ENCODE measurements around the gene CPA2. TPM values are rescaled to one million over a fixed set of nuclear protein-coding genes. Genes with fewer than 3 reads are reported as not detected.

Gene CPA2
- total RNA-seq, 2 donors from 2014 or later: 0.41 TPM; not detected in 1

DNA sequence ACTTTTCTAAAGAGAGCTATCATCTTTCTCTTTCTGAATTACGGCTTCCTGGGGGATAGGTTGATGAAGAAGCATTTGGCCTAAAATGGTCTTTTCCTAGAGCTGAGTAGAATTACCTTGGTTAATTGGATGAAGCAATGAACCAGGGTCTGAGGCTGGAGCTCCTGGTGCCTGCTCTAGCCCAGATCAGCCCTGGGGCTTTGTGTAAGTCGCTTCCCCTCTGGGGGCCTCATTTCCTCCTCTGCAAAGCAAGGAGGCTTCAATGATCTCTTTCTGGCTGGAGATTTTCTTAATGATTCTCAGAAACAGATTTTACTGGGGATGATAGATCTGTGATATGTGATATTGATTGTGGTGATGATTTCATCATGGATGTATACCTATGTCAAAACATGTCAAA, 3.5 kb upstream of the CPA2 start:
- Histone ChIP-seq H3K9me3 (peaks cover 2% of the 10 kb centered on the region), H3K36me3 (no peaks in the 10 kb centered on the region), H3K4me3 (no peak overlapping the region), H3K4me1 (ENCODE audit: control insufficient read depth in 1 of 2, low read depth in 2 of 2) (no peaks in the 10 kb centered on the region), H3K27me3 (replicated peaks; ENCODE audit: insufficient read depth) (no peaks in the 10 kb centered on the region), H3K27ac (no peak overlapping the region)
- DNase-seq (ENCODE audit: low spot score) (no peak), ATAC-seq (ENCODE audit: insufficient number of reproducible peaks, low FRiP score, low read depth) (no peak)
- TF ChIP-seq, protein P1, sequence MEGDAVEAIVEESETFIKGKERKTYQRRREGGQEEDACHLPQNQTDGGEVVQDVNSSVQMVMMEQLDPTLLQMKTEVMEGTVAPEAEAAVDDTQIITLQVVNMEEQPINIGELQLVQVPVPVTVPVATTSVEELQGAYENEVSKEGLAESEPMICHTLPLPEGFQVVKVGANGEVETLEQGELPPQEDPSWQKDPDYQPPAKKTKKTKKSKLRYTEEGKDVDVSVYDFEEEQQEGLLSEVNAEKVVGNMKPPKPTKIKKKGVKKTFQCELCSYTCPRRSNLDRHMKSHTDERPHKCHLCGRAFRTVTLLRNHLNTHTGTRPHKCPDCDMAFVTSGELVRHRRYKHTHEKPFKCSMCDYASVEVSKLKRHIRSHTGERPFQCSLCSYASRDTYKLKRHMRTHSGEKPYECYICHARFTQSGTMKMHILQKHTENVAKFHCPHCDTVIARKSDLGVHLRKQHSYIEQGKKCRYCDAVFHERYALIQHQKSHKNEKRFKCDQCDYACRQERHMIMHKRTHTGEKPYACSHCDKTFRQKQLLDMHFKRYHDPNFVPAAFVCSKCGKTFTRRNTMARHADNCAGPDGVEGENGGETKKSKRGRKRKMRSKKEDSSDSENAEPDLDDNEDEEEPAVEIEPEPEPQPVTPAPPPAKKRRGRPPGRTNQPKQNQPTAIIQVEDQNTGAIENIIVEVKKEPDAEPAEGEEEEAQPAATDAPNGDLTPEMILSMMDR (IDR thresholded peaks at IDR 0.05): no peak

DNA sequence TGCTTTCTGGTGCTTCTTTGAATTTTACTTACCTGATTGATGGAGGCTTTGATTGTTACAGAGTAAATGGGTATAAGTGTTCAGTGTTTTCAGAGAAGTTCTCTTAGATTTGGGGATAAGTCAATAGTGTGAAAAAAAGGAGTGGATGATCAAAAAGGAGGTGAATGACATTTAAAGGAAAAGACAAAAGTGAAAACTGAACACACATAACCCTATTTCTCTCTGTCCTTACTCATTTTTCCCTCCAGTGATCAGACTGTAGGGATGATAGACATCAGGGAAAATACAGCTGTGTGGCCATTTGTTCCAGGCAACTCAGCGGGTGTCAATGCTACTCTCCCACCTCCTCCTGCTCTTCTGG, 278 bp downstream of the CPA2 start:
- Histone ChIP-seq H3K27ac (no peak overlapping the region), H3K9me3 (no peaks in the 10 kb centered on the region), H3K36me3 (no peaks in the 10 kb centered on the region), H3K4me3 (no peak overlapping the region), H3K27me3 (replicated peaks; ENCODE audit: insufficient read depth) (no peaks in the 10 kb centered on the region), H3K4me1 (ENCODE audit: control insufficient read depth in 1 of 2, low read depth in 2 of 2) (peaks cover 0 to 6% of the 10 kb centered on the region in 2 donors)
- ATAC-seq (ENCODE audit: insufficient number of reproducible peaks, low FRiP score, low read depth) (no peak), DNase-seq (ENCODE audit: low spot score) (no peak)
- TF ChIP-seq, protein P1 (IDR thresholded peaks at IDR 0.05): no peak

DNA sequence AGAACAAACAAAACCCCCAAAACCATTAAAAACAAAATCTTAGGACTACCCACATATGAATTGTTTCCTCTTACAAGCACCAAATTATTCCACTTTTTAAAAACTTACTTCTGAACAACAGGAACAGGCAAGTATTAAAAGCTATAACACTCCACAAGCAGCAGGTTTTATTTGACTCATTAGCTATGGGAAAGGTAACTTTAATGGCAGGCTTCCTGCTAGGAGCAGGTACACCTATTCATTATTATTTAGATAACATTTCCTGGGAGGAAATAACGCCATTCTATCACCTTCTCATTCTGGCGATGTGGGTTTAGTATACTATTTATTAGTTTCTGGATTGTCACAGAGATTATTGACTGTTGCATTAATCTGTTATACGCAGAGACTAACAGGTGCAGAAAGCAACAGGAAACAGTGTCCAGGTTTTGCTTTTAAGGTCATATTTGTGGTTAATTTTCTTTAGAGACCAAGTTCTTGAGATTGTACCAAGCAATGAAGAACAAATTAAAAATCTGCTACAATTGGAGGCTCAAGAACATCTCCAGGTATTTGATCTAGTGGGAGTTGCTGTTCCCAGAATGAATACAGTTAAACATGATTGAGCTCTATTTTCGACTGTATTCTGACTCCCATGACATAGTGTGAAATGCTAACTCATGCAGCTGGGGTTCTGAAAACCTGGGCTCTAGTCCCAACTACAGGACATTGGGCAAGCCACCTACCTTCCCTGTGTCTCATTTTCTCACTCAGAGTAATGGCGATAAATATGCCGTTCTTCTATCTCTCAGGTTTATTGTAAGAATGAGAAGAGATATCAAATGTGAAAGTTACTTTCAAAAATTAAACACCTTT, 2.0 kb downstream of the CPA2 start:
- H3K4me3 ChIP-seq: no peak overlapping the region
- H3K27ac ChIP-seq: no peak overlapping the region
- no peak for ATAC-seq (ENCODE audit: insufficient number of reproducible peaks, low FRiP score, low read depth)
- TF ChIP-seq, protein P1 (IDR thresholded peaks at IDR 0.05): no peak
- DNase-seq (ENCODE audit: low spot score): no peak
- H3K27me3 ChIP-seq (replicated peaks; ENCODE audit: insufficient read depth): no peaks in the 10 kb centered on the region
- no peaks in the 10 kb centered on the region for H3K9me3 ChIP-seq
- no peaks in the 10 kb centered on the region for H3K36me3 ChIP-seq
- H3K4me1 ChIP-seq (ENCODE audit: control insufficient read depth in 1 of 2, low read depth in 2 of 2): peaks cover 6 to 20% of the 10 kb centered on the region in 2 donors

GRCh38 chr7:130269318-130269694, 2.6 kb downstream of the CPA2 start:
- no peak overlapping the region for H3K27ac ChIP-seq
- TF ChIP-seq, protein P1 (IDR thresholded peaks at IDR 0.05): no peak
- H3K4me3 ChIP-seq: no peak overlapping the region
- no peaks in the 10 kb centered on the region for H3K36me3 ChIP-seq
- DNase-seq (ENCODE audit: low spot score) (no peak), ATAC-seq (ENCODE audit: insufficient number of reproducible peaks, low FRiP score, low read depth) (no peak)
- no peaks in the 10 kb centered on the region for H3K27me3 ChIP-seq (replicated peaks; ENCODE audit: insufficient read depth)
- peaks cover 10 to 26% of the 10 kb centered on the region in 2 donors for H3K4me1 ChIP-seq (ENCODE audit: control insufficient read depth in 1 of 2, low read depth in 2 of 2)
- no peaks in the 10 kb centered on the region for H3K9me3 ChIP-seq

GRCh38 chr7:130270947-130271800, 4.5 kb downstream of the CPA2 start:
- Histone ChIP-seq H3K36me3 (no peaks in the 10 kb centered on the region), H3K27me3 (replicated peaks; ENCODE audit: insufficient read depth) (no peaks in the 10 kb centered on the region), H3K27ac (no peak overlapping the region), H3K9me3 (no peaks in the 10 kb centered on the region), H3K4me1 (ENCODE audit: control insufficient read depth in 1 of 2, low read depth in 2 of 2) (peaks cover 15 to 40% of the 10 kb centered on the region in 2 donors), H3K4me3 (no peak overlapping the region)
- DNase-seq (ENCODE audit: low spot score): no peak
- TF ChIP-seq, protein P1 (IDR thresholded peaks at IDR 0.05): no peak
- no peak for ATAC-seq (ENCODE audit: insufficient number of reproducible peaks, low FRiP score, low read depth)
